K562 (cell line): Measurements from ENCODE around the gene GADD45GIP1. TPM values are rescaled to one million over a fixed set of nuclear protein-coding genes. Genes with fewer than 3 reads are reported as not detected.

Experiments
- ATAC-seq: fragments of 200-7000 bp; cut with Tn5 transposase; 3 replicates; pipeline ENCODE4 v1.9.1; 2020; ENCODE audit warnings: moderate library complexity
- BruUV-seq: library from RNA; stranded (reverse); fragments of 400-500 nt; replicated peaks from 2 replicates; lab custom pipeline; 2021; lab: Mats Ljungman, UMichigan
- CTCF ChIA-PET: fragments of 300-600 bp; formaldehyde crosslinking; extraction: SDS; loops from one replicate; lab custom pipeline; 2021; ENCODE audit warnings: low intra/inter-chr PET ratio; lab: Yijun Ruan, JAX
- POLR2A ChIA-PET: fragments of 300-600, 350-650 bp; sonication (Branson Sonifier 250); formaldehyde crosslinking; extraction: SDS; loops from one replicate; lab custom pipeline; 2021; ENCODE audit warnings: antibody characterized with exemption, inconsistent platforms; lab: Yijun Ruan, JAX
- DNase-seq, 4 experiments: peaks; one replicate each; pipeline versions ENCODE4 v3.0.0 to v3.0.0-alpha.2; 2011 to 2018; ENCODE audit warnings: low spot score in 3 of 4, mixed read lengths in 3 of 4; ENCODE audit errors: extremely low read depth in 1 of 4
- FAIRE-seq: peaks from 2 replicates; lab custom pipeline; 2011; peaks lifted over from hg19 to GRCh38; lab: Jason Lieb, UNC
- H2AFZ ChIP-seq: 2 replicates; pipeline ENCODE4 v1.6.0; 2011; ENCODE audit warnings: low read depth, low read length, control low read depth, inconsistent platforms
- H3K27ac ChIP-seq: fragments of 200-600 bp; 3 replicates; pipeline ENCODE4 v1.8.0; 2011; ENCODE audit warnings: low read depth, mild to moderate bottlenecking, control low read depth, inconsistent platforms, low read length, moderate library complexity, mixed read lengths; ENCODE audit errors: extremely low read depth
- H3K27me3 ChIP-seq, 2 experiments: fragments of 300-600 bp in 1 of 2; 2 replicates in 1 of 2; 3 replicates in 1 of 2; pipeline versions ENCODE4 v1.6.0 to v1.8.0; 2011; ENCODE audit warnings: inconsistent platforms in 2 of 2, low read length in 2 of 2, mild to moderate bottlenecking in 1 of 2, mixed read lengths in 1 of 2, moderate library complexity in 1 of 2; ENCODE audit not compliant: control insufficient read depth in 2 of 2, insufficient read depth in 2 of 2
- H3K36me3 ChIP-seq: fragments of 300-600 bp; 3 replicates; pipeline ENCODE4 v1.8.0; 2011; ENCODE audit warnings: mild to moderate bottlenecking, low read length, inconsistent platforms; ENCODE audit not compliant: control insufficient read depth, insufficient read depth
- H3K4me1 ChIP-seq, 2 experiments: fragments of 200-600 bp in 1 of 2; replicated peaks in 1 of 2; 2 replicates in 1 of 2; 3 replicates in 1 of 2; pipeline versions ENCODE4 v1.5.1 to v1.8.0; 2011; ENCODE audit warnings: inconsistent platforms in 2 of 2, low read length in 2 of 2, mild to moderate bottlenecking in 1 of 2, mixed read lengths in 1 of 2, moderate library complexity in 1 of 2; ENCODE audit not compliant: control insufficient read depth in 2 of 2, insufficient read depth in 2 of 2
- H3K4me2 ChIP-seq: 2 replicates; pipeline ENCODE4 v1.6.1; 2011; ENCODE audit warnings: low read length, control low read depth, inconsistent platforms, mixed read lengths; ENCODE audit not compliant: insufficient read depth
- H3K4me3 ChIP-seq: fragments of 200-600 bp; sonication (generic), shearing (Covaris generic); 2 replicates; pipeline ENCODE4 v1.5.1; 2016; ENCODE audit warnings: control low read depth, inconsistent platforms
- H3K79me2 ChIP-seq: fragments of 200-600 bp; 3 replicates; pipeline ENCODE4 v1.8.0; 2011; ENCODE audit warnings: low read length, inconsistent platforms; ENCODE audit not compliant: control insufficient read depth, insufficient read depth
- H3K9ac ChIP-seq, 2 experiments: 2 replicates each; pipeline versions ENCODE4 v1.6.0 to v1.6.1; 2011; ENCODE audit warnings: low read depth in 2 of 2, low read length in 2 of 2, control low read depth in 1 of 2, inconsistent platforms in 1 of 2, mild to moderate bottlenecking in 1 of 2, mixed read lengths in 1 of 2; ENCODE audit not compliant: insufficient read depth in 1 of 2
- H3K9me1 ChIP-seq: one replicate; pipeline ENCODE4 v1.6.0; 2011; ENCODE audit warnings: inconsistent platforms, mild to moderate bottlenecking, low read length, moderate library complexity; ENCODE audit not compliant: control insufficient read depth, insufficient read depth
- H3K9me3 ChIP-seq: replicated peaks from 2 replicates; pipeline ENCODE4 v1.5.1; 2011; ENCODE audit warnings: low read depth, low read length, inconsistent platforms; ENCODE audit not compliant: control insufficient read depth, insufficient read depth
- H4K20me1 ChIP-seq: replicated peaks from 2 replicates; pipeline ENCODE4 v1.6.1; 2011; ENCODE audit warnings: low read length, inconsistent platforms, mixed read lengths; ENCODE audit not compliant: control insufficient read depth, insufficient read depth
- ARNT ChIP-seq, 2 experiments: fragments of 450-650 bp; IDR thresholded peaks; 2 replicates each; pipeline ENCODE4 v1.6.1; 2016; ENCODE audit warnings: mild to moderate bottlenecking in 1 of 2
- BRF1 ChIP-seq: IDR thresholded peaks from 3 replicates; pipeline ENCODE4 v1.6.1; 2011; ENCODE audit warnings: borderline replicate concordance, mild to moderate bottlenecking; ENCODE audit not compliant: insufficient read length; ENCODE audit errors: extremely low read depth
- CXXC5 ChIP-seq: fragments of 250-450 bp; sonication (Bioruptor Pico); IDR thresholded peaks from 2 replicates; pipeline ENCODE4 v1.8.0; 2022; ENCODE audit warnings: inconsistent platforms, mild to moderate bottlenecking, moderate library complexity
- FOS ChIP-seq: IDR thresholded peaks from 3 replicates; pipeline ENCODE4 v1.6.1; 2011; ENCODE audit not compliant: insufficient read length; ENCODE audit errors: extremely low read depth
- GATA2 ChIP-seq: sonication (generic); formaldehyde crosslinking; IDR thresholded peaks from 2 replicates; pipeline ENCODE4 v1.4.0; 2020; ENCODE audit warnings: mild to moderate bottlenecking, missing genetic modification reagents
- HMG20A ChIP-seq: fragments of 450-650 bp; formaldehyde crosslinking; conservative IDR thresholded peaks from 2 replicates; pipeline ENCODE4 v1.4.0; 2020; ENCODE audit warnings: mild to moderate bottlenecking, mixed read lengths
- HNRNPUL1 ChIP-seq: fragments of 200-400 bp; formaldehyde crosslinking; IDR thresholded peaks from 2 replicates; pipeline ENCODE4 v1.6.1; 2017; ENCODE audit warnings: low read length
- KAT2B ChIP-seq: IDR thresholded peaks from one replicate; pipeline ENCODE4 v1.6.1; 2012; ENCODE audit warnings: low read depth, mild to moderate bottlenecking, control low read depth, inconsistent platforms, low read length, moderate library complexity
- KLF16 ChIP-seq: IDR thresholded peaks from 2 replicates; pipeline ENCODE4 v1.6.1; 2016; ENCODE audit warnings: antibody characterized with exemption
- MTF1 ChIP-seq: fragments of 250-450 bp; sonication (Bioruptor Pico); IDR thresholded peaks from 2 replicates; pipeline ENCODE4 v1.9.0; 2021; ENCODE audit warnings: moderate library complexity, mild to moderate bottlenecking, inconsistent platforms, borderline replicate concordance
- PHF21A ChIP-seq: fragments of 450-650 bp; IDR thresholded peaks from 2 replicates; pipeline ENCODE4 v1.6.1; 2017; ENCODE audit warnings: low read depth, borderline replicate concordance
- PTBP1 ChIP-seq: fragments of 200-400 bp; formaldehyde crosslinking; IDR thresholded peaks from 2 replicates; pipeline ENCODE4 v1.6.1; 2017; ENCODE audit warnings: low read depth, low read length
- SNRNP70 ChIP-seq: fragments of 200-400 bp; formaldehyde crosslinking; optimal IDR thresholded peaks from 2 replicates; pipeline ENCODE3; 2017; ENCODE audit warnings: low read depth, low read length
- SRSF9 ChIP-seq: fragments of 200-400 bp; formaldehyde crosslinking; IDR thresholded peaks from 2 replicates; pipeline ENCODE4 v1.6.1; 2017; ENCODE audit warnings: low read depth, low read length, borderline replicate concordance
- TEAD1 ChIP-seq, 2 experiments: fragments of 450-650 bp in 1 of 2; sonication (generic) in 1 of 2; formaldehyde crosslinking; IDR thresholded peaks; 2 replicates each; pipeline versions ENCODE4 v1.4.0 to v1.8.0; 2020 to 2022; ENCODE audit warnings: mild to moderate bottlenecking in 2 of 2, missing genetic modification reagents in 1 of 2
- TFAM ChIP-seq: fragments of 250-450 bp; sonication (Bioruptor Pico); conservative IDR thresholded peaks from 2 replicates; pipeline ENCODE4 v1.5.0; 2021; ENCODE audit warnings: mild to moderate bottlenecking, moderate library complexity
- XRCC4 ChIP-seq: IDR thresholded peaks from one replicate; pipeline ENCODE4 v1.6.1; 2011; ENCODE audit not compliant: insufficient read depth, insufficient read length; ENCODE audit errors: extremely low read depth
- ZNF3 ChIP-seq: fragments of 250-450 bp; sonication (Bioruptor Pico); IDR thresholded peaks from 2 replicates; pipeline ENCODE4 v1.5.0; 2021; ENCODE audit warnings: mild to moderate bottlenecking, moderate library complexity
- WGBS: fragments of 100-300 bp; shearing (Covaris generic); methylation state at CpG from one replicate; pipeline ENCODE4 v1.1.6; 2016; ENCODE audit warnings: low coverage, mixed read lengths; ENCODE audit not compliant: insufficient coverage; ENCODE audit errors: missing lambda C conversion rate; 5-methylcytosine and 5-hydroxymethylcytosine counted together
- in situ Hi-C: fragments of 300-500 bp; cut with MboI; formaldehyde crosslinking; loops from 4 replicates; pipeline ENCODE4 v1.15.0; 2018; ENCODE audit warnings: inconsistent platforms, mixed read lengths
- intact Hi-C: fragments of 100-400 bp; cut with micrococcal nuclease; formaldehyde crosslinking; loops from 2 replicates; pipeline ENCODE4 v1.14.2; 2022
- polyA plus RNA-seq, 8 experiments: library from polyadenylated mRNA; depleted of rRNA in 4 of 8; stranded (reverse) in 5 of 8; unstranded in 3 of 8; fragments of >200 nt; fragmentation: Nextera tagmentation in 2 of 8; fragmentation: Illumina TruSeq in 1 of 8; extraction: Ambion mirVana in 2 of 8; extraction: Trizol in 1 of 8; gene quantifications; 2 replicates each; pipeline versions ENCODE4 v1.2.1 to v1.2.3, GENCODE V29; 2011 to 2014; ENCODE audit warnings: inconsistent platforms in 1 of 8, missing spikeins in 1 of 8
- total RNA-seq, 7 experiments: library from RNA; depleted of rRNA in 6 of 7; stranded (reverse); fragments of >200 nt in 6 of 7; fragmentation: Illumina TruSeq in 2 of 7; extraction: Trizol in 2 of 7; gene quantifications; 2 replicates each; pipeline versions ENCODE4 v1.2.1 to v1.2.3, GENCODE V29; 2011 to 2021; ENCODE audit warnings: low replicate concordance in 1 of 7

The GADD45GIP1 gene
- total and polyA plus RNA-seq, 9 of the 15 experiments (the other 6 are each of a cell fraction or from before 2014, with no cell fraction given), result 5.1 to 161 (median 29.2) TPM

DNA sequence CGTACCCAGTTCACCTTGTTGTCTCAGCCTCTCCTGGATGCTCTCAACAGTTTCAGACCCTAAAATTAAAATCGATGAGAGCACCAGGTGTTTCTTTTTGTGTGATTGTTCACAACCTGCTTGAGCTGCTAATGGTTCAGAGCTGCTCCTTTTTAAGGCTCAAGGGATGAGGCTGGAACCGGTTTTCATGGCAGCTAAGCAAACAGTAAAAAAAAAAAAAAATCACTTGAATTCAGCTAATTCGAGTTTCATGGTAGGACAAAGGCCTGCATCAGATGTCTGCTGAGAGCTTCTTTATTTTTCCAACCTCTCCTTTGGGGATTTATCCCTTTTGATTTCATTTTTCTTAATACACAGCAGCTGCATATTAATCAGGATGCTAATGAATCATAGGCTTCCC is 44.5 kb downstream of the GADD45GIP1 start (continued):
- TF ChIP-seq BRF1, result no peak
- no peak for TF ChIP-seq FOS
- no peak for TF ChIP-seq ARNT (IDR thresholded peaks at IDR 0.05)
- no peak for TF ChIP-seq SNRNP70
- TF ChIP-seq KAT2B, result no peak

DNA sequence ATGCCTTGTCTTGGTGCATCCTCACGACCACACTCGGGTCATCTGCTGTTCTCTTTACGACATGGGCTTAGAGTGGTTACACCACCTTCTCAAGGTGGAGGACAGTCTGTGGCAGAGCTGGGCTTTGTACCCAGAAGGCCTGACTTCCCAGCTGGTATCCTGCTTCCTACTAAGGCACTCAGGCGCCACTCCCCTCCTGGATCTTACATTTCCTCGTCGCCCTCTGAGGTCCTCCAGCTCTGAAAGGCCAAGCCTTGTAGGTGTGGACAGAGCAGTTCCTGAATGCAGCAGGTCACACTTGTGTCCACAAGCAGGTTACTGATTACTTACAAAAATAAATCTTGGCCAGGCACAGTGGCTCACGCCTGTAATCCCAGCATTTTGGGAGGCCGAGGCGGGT is 49.9 kb downstream of the GADD45GIP1 start:
- Histone ChIP-seq H3K79me2 (no peaks in the 10 kb centered on the region), H3K9me1 (no peaks in the 10 kb centered on the region), H3K4me1 (peaks cover 8 to 9% of the 10 kb centered on the region in 2 experiments; a peak in 4 of 5 replicates), H3K4me3 (no peak overlapping the region), H3K9me3 (no peaks in the 10 kb centered on the region), H2AFZ (no peak overlapping the region), H3K9ac (peak overlapping the region in 1 of 2 experiments; percentile 43; a peak in 1 of 4 replicates), H3K27ac (no peak overlapping the region), H4K20me1 (no peaks in the 10 kb centered on the region), H3K36me3 (peaks cover 6% of the 10 kb centered on the region; the same call in 1 of the 3 replicates), H3K4me2 (no peak overlapping the region)
- BruUV-seq, result no TSS peak
- CTCF ChIA-PET, result no interaction called here
- FAIRE-seq (peak; percentile 37), DNase-seq (peak in 1 of 4 experiments; percentile 9), ATAC-seq (no peak)
- intact Hi-C loops (no loop called here), in situ Hi-C loops (no loop called here)
- 92% methylated on average over 9 of the region's 9 CpGs for WGBS
- TF ChIP-seq KLF16 (no peak), CXXC5 (CRISPR knock-in tag) (no peak), HMG20A (CRISPR knock-in tag) (no peak), ZNF3 (CRISPR knock-in tag) (no peak), MTF1 (CRISPR knock-in tag) (no peak), PHF21A (no peak), TFAM (CRISPR knock-in tag) (no peak), HNRNPUL1 (no peak), GATA2 (CRISPR knock-in tag) (no peak), PTBP1 (no peak), XRCC4 (no peak), TEAD1 (CRISPR knock-in tag; IDR thresholded peaks at IDR 0.05) (no peak), SRSF9 (no peak)
- TF ChIP-seq, all 486 proteins: peak for 0
- no peaks in the 10 kb centered on the region for H3K27me3 ChIP-seq
- POLR2A ChIA-PET, result interaction anchor here (1.1 to 3.4 kb wide), 5 partner anchors 8 to 21 kb away, joined by 3 to 11 read pairs (median 6); partner anchors contain the start of genes GCDH, KLF1 and SYCE2
